ENCODE results near the gene GNA14. TPM values are rescaled to one million over a fixed set of nuclear protein-coding genes. Genes with fewer than 3 reads are reported as not detected.
A peak's percentile ranks its signal among the peaks of the same experiment; 100 is the strongest.

Gene GNA14
- total and polyA plus RNA-seq, 2 donors (not counting 3 experiments of a cell fraction or from before 2014, with no cell fraction given), result 2.1 to 3.3 TPM

GRCh38 chr9:77679088-77679487 is 31.0 kb upstream of the GNA14 start:
- CTCF ChIA-PET, result no interaction called here
- no peak for DNase-seq (ENCODE audit: low read depth, low spot score)
- no TSS peak for BruUV-seq (replicated peaks)
- H3K9me3 ChIP-seq (replicated peaks; ENCODE audit: control insufficient read depth, insufficient read depth, low read length), result no peaks in the 10 kb centered on the region
- no peak overlapping the region for H3K9ac ChIP-seq (replicated peaks; ENCODE audit: extremely low read depth, insufficient read depth, low read length)
- H3K36me3 ChIP-seq (ENCODE audit: control insufficient read depth in 2 of 2, extremely low read depth in 1 of 2, insufficient read depth in 2 of 2, low read length in 2 of 2), result no peaks in the 10 kb centered on the region
- no peak overlapping the region for H2AFZ ChIP-seq (ENCODE audit: low read depth, low read length)
- H3K79me2 ChIP-seq (ENCODE audit: control insufficient read depth, insufficient read depth, low read length), result no peaks in the 10 kb centered on the region
- intact Hi-C loops (cut with micrococcal nuclease), result no loop called here
- POLR2A ChIA-PET, result no interaction called here
- H3K27me3 ChIP-seq (ENCODE audit: control insufficient read depth in 2 of 2, insufficient read depth in 2 of 2, low read length in 2 of 2), result no peaks in the 10 kb centered on the region
- H3K27ac ChIP-seq (ENCODE audit: insufficient read depth, low read depth, low read length), result no peak overlapping the region
- no peaks in the 10 kb centered on the region for H3K4me1 ChIP-seq (ENCODE audit: control insufficient read depth, extremely low read depth, insufficient read depth, low read length)
- H3K4me3 ChIP-seq (replicated peaks in 1 of 3; ENCODE audit: insufficient read depth in 1 of 3, low read depth in 1 of 3, low read length in 3 of 3), result no peak overlapping the region
- peak; percentile 53 for FAIRE-seq
- no peaks in the 10 kb centered on the region for H3K9me1 ChIP-seq (replicated peaks; ENCODE audit: control insufficient read depth, extremely low read depth, insufficient read depth, low read length)
- TF ChIP-seq JUN (IDR thresholded peaks at IDR 0.05; ENCODE audit: borderline replicate concordance, insufficient read depth, insufficient read length, low read depth), result no peak
- TF ChIP-seq GATA2 (IDR thresholded peaks at IDR 0.05; ENCODE audit: insufficient read depth, insufficient read length, low read depth, low read length), result no peak
- TF ChIP-seq POLR2A (IDR thresholded peaks at IDR 0.05; ENCODE audit: low read depth, low read length), result no peak
- no peak for TF ChIP-seq POLR2AphosphoS5 (IDR thresholded peaks at IDR 0.05; ENCODE audit: insufficient read depth, low read depth, low read length)
- TF ChIP-seq MYC (IDR thresholded peaks at IDR 0.05; ENCODE audit: low read depth, low read length), result no peak
- H4K20me1 ChIP-seq (replicated peaks; ENCODE audit: control insufficient read depth, extremely low read depth, insufficient read depth, low read length), result no peaks in the 10 kb centered on the region
- dilution Hi-C loops (cut with MboI; ENCODE audit: extremely low pct_ligation_motif_present, low sequenced_read_pairs), result no loop called here
- no peak overlapping the region for H3K4me2 ChIP-seq (ENCODE audit: insufficient read depth, low read length)

GRCh38 chr9:77677957-77678535 is 29.9 kb upstream of the GNA14 start:
- H3K4me1 ChIP-seq (ENCODE audit: control insufficient read depth, extremely low read depth, insufficient read depth, low read length), result no peaks in the 10 kb centered on the region
- no peaks in the 10 kb centered on the region for H3K79me2 ChIP-seq (ENCODE audit: control insufficient read depth, insufficient read depth, low read length)
- CTCF ChIA-PET, result interaction anchor here (0.8 to 1.0 kb wide), 2 partner anchors 28 to 190 kb away, joined by 3 read pairs; no protein-coding TSS in a partner anchor
- dilution Hi-C loops (cut with MboI; ENCODE audit: extremely low pct_ligation_motif_present, low sequenced_read_pairs) (no loop called here), intact Hi-C loops (cut with micrococcal nuclease) (no loop called here)
- no TSS peak for BruUV-seq (replicated peaks)
- H3K9me1 ChIP-seq (replicated peaks; ENCODE audit: control insufficient read depth, extremely low read depth, insufficient read depth, low read length), result no peaks in the 10 kb centered on the region
- H3K9ac ChIP-seq (replicated peaks; ENCODE audit: extremely low read depth, insufficient read depth, low read length), result no peak overlapping the region
- FAIRE-seq, result no peak
- no peak overlapping the region for H2AFZ ChIP-seq (ENCODE audit: low read depth, low read length)
- no peaks in the 10 kb centered on the region for H3K9me3 ChIP-seq (replicated peaks; ENCODE audit: control insufficient read depth, insufficient read depth, low read length)
- no peak for DNase-seq (ENCODE audit: low read depth, low spot score)
- POLR2A ChIA-PET, result no interaction called here
- no peak overlapping the region for H3K4me2 ChIP-seq (ENCODE audit: insufficient read depth, low read length)
- TF ChIP-seq MAX (IDR thresholded peaks at IDR 0.05; ENCODE audit: insufficient read depth, insufficient read length) (no peak), POLR2A (IDR thresholded peaks at IDR 0.05; ENCODE audit: low read depth, low read length) (no peak)
- TF ChIP-seq, protein P1, sequence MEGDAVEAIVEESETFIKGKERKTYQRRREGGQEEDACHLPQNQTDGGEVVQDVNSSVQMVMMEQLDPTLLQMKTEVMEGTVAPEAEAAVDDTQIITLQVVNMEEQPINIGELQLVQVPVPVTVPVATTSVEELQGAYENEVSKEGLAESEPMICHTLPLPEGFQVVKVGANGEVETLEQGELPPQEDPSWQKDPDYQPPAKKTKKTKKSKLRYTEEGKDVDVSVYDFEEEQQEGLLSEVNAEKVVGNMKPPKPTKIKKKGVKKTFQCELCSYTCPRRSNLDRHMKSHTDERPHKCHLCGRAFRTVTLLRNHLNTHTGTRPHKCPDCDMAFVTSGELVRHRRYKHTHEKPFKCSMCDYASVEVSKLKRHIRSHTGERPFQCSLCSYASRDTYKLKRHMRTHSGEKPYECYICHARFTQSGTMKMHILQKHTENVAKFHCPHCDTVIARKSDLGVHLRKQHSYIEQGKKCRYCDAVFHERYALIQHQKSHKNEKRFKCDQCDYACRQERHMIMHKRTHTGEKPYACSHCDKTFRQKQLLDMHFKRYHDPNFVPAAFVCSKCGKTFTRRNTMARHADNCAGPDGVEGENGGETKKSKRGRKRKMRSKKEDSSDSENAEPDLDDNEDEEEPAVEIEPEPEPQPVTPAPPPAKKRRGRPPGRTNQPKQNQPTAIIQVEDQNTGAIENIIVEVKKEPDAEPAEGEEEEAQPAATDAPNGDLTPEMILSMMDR (IDR thresholded peaks at IDR 0.05; ENCODE audit: extremely low read depth in 1 of 2, insufficient read depth in 1 of 2, low read depth in 1 of 2, low read length in 2 of 2), result no peak
- no peak overlapping the region for H3K4me3 ChIP-seq (replicated peaks in 1 of 3; ENCODE audit: insufficient read depth in 1 of 3, low read depth in 1 of 3, low read length in 3 of 3)
- H4K20me1 ChIP-seq (replicated peaks; ENCODE audit: control insufficient read depth, extremely low read depth, insufficient read depth, low read length), result no peaks in the 10 kb centered on the region
- H3K27ac ChIP-seq (ENCODE audit: insufficient read depth, low read depth, low read length), result no peak overlapping the region
- H3K27me3 ChIP-seq (ENCODE audit: control insufficient read depth in 2 of 2, insufficient read depth in 2 of 2, low read length in 2 of 2), result no peaks in the 10 kb centered on the region
- H3K36me3 ChIP-seq (ENCODE audit: control insufficient read depth in 2 of 2, extremely low read depth in 1 of 2, insufficient read depth in 2 of 2, low read length in 2 of 2), result no peaks in the 10 kb centered on the region
